ENCODE measurements around the gene ACTN2. TPM values are rescaled to one million over a fixed set of nuclear protein-coding genes. Genes with fewer than 3 reads are reported as not detected.
A peak's percentile ranks its signal among the peaks of the same experiment; 100 is the strongest.

Gene ACTN2
- total RNA-seq, 1 donor from 2014 or later: 0.47 TPM

DNA sequence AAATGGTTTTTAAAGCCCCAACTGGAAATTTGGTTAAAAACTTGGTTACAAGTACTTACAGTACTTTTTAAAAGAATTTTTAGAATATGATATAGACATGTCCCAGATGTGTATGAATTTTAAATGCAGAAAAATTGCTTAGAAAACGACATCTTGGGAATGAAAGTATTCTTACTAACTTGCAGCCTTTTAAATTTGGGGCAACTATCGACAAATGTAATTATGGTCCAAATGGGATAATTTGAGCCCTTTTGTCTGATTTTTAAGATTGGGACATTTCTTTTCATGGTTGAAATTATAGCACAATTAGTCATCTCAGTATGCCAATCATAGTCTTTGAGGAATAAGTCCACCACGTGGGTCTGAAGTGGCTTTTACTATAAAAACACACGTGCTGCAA is 65.6 kb downstream of the ACTN2 start:
- TF ChIP-seq, protein P1, sequence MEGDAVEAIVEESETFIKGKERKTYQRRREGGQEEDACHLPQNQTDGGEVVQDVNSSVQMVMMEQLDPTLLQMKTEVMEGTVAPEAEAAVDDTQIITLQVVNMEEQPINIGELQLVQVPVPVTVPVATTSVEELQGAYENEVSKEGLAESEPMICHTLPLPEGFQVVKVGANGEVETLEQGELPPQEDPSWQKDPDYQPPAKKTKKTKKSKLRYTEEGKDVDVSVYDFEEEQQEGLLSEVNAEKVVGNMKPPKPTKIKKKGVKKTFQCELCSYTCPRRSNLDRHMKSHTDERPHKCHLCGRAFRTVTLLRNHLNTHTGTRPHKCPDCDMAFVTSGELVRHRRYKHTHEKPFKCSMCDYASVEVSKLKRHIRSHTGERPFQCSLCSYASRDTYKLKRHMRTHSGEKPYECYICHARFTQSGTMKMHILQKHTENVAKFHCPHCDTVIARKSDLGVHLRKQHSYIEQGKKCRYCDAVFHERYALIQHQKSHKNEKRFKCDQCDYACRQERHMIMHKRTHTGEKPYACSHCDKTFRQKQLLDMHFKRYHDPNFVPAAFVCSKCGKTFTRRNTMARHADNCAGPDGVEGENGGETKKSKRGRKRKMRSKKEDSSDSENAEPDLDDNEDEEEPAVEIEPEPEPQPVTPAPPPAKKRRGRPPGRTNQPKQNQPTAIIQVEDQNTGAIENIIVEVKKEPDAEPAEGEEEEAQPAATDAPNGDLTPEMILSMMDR (IDR thresholded peaks at IDR 0.05): no peak
- no peaks in the 10 kb centered on the region for H3K36me3 Mint-ChIP-seq (ENCODE audit: low read depth)
- H3K27me3 Mint-ChIP-seq (ENCODE audit: low read depth): peaks cover 7% of the 10 kb centered on the region
- H3K27ac Mint-ChIP-seq (ENCODE audit: unreplicated experiment): no peak overlapping the region
- no peaks in the 10 kb centered on the region for H3K9me3 Mint-ChIP-seq (ENCODE audit: low read depth)
- DNase-seq (ENCODE audit: low spot score): no peak
- no peak overlapping the region for H3K4me3 Mint-ChIP-seq (ENCODE audit: unreplicated experiment)
- H3K4me1 Mint-ChIP-seq (ENCODE audit: low read depth): no peaks in the 10 kb centered on the region

DNA sequence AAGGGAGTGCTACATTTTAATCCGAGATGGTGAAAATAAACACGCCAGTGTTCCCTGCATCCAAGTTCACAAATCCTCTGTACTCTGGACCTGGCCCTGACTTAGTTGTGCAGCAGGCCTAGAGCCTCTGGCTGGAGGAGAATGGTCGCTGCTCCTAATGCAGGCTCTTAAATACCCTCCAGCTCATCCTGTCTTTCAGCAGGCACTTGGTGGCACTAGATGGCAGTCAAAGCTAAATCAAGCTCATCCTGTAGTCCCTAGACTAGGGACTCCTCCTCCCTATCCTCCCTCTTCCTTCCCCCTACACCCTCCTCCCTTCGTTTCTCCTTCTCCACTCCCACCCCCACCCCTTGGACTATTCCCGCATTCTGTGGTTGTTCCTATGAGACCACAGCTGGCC is 67.2 kb downstream of the ACTN2 start:
- no peak overlapping the region for H3K27ac Mint-ChIP-seq (ENCODE audit: unreplicated experiment)
- H3K36me3 Mint-ChIP-seq (ENCODE audit: low read depth): no peaks in the 10 kb centered on the region
- peaks cover 3% of the 10 kb centered on the region for H3K27me3 Mint-ChIP-seq (ENCODE audit: low read depth)
- no peak for DNase-seq (ENCODE audit: low spot score)
- H3K4me3 Mint-ChIP-seq (ENCODE audit: unreplicated experiment): no peak overlapping the region
- TF ChIP-seq, protein P1 (IDR thresholded peaks at IDR 0.05): peak; percentile 71
- no peaks in the 10 kb centered on the region for H3K4me1 Mint-ChIP-seq (ENCODE audit: low read depth)
- H3K9me3 Mint-ChIP-seq (ENCODE audit: low read depth): no peaks in the 10 kb centered on the region

DNA sequence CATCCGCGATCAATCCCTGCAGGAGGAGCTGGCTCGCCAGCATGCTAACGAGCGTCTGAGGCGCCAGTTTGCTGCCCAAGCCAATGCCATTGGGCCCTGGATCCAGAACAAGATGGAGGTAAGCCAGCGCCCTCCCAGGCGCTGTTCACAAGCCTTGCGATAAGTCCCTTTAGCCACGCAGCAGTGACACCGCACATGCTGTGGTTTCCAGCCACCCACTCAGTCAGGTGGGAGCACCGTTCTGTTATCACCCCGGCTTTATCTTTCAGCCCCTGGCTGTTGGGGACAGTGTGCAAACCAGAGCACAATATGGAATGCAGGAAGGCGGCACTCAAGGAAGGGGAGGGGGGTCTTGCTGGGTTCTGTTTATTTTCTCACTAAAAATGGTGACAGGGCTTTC is 67.7 kb downstream of the ACTN2 start:
- H3K4me1 Mint-ChIP-seq (ENCODE audit: low read depth): no peaks in the 10 kb centered on the region
- no peaks in the 10 kb centered on the region for H3K36me3 Mint-ChIP-seq (ENCODE audit: low read depth)
- no peak overlapping the region for H3K27ac Mint-ChIP-seq (ENCODE audit: unreplicated experiment)
- H3K27me3 Mint-ChIP-seq (ENCODE audit: low read depth): peaks cover 3% of the 10 kb centered on the region
- no peaks in the 10 kb centered on the region for H3K9me3 Mint-ChIP-seq (ENCODE audit: low read depth)
- TF ChIP-seq, protein P1 (IDR thresholded peaks at IDR 0.05): no peak
- DNase-seq (ENCODE audit: low spot score): no peak
- H3K4me3 Mint-ChIP-seq (ENCODE audit: unreplicated experiment): no peak overlapping the region

DNA sequence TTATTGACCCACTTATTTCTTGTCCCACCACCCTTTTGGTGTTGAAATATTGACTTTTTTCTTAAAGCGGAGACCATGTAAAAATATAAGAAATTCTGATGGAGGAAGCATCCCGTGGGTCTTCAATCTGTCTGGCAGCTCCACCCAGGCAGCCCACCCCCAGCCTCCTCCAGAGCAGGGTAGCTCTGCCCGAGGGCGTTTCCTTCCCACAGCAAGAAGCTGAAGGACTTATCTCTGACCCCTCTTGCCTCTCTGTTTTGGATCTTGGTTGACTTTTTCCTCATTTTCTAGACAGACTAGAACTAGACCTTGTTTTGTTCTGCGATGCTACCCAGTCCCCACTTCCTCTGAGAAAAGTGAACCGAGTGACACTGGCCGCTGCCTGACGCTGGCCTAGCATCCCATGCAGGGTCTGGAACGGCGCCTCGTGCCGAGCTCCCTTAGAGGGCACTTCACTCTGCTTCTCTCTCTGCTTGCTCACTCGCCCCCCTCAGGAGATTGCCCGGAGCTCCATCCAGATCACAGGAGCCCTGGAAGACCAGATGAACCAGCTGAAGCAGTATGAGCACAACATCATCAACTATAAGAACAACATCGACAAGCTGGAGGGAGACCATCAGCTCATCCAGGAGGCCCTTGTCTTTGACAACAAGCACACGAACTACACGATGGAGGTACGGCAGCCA is 68.4 kb downstream of the ACTN2 start:
- Mint-ChIP-seq H3K27ac (ENCODE audit: unreplicated experiment) (no peak overlapping the region), H3K27me3 (ENCODE audit: low read depth) (peaks cover 3% of the 10 kb centered on the region), H3K9me3 (ENCODE audit: low read depth) (no peaks in the 10 kb centered on the region), H3K4me3 (ENCODE audit: unreplicated experiment) (no peak overlapping the region), H3K4me1 (ENCODE audit: low read depth) (no peaks in the 10 kb centered on the region), H3K36me3 (ENCODE audit: low read depth) (no peaks in the 10 kb centered on the region)
- TF ChIP-seq, protein P1 (IDR thresholded peaks at IDR 0.05): no peak
- DNase-seq (ENCODE audit: low spot score): no peak

GRCh38 chr1:236757640-236758039 is 71.3 kb downstream of the ACTN2 start:
- Mint-ChIP-seq H3K27ac (ENCODE audit: unreplicated experiment) (no peak overlapping the region), H3K4me3 (ENCODE audit: unreplicated experiment) (no peak overlapping the region), H3K4me1 (ENCODE audit: low read depth) (no peaks in the 10 kb centered on the region), H3K27me3 (ENCODE audit: low read depth) (no peaks in the 10 kb centered on the region), H3K36me3 (ENCODE audit: low read depth) (no peaks in the 10 kb centered on the region), H3K9me3 (ENCODE audit: low read depth) (no peaks in the 10 kb centered on the region)
- DNase-seq (ENCODE audit: low spot score): no peak
- TF ChIP-seq, protein P1 (IDR thresholded peaks at IDR 0.05): no peak
